Gastrocnemius medialis (tissue), 4 donors: ENCODE measurements around the gene TEX54.

Experiments used
- POLR2A ChIP-seq, 2 donors: fragments of 450-650 bp; IDR thresholded peaks; one replicate each; pipeline ENCODE4 v1.6.1; 2017; ENCODE audit warnings: antibody characterized with exemption in 2 of 2, mild to moderate bottlenecking in 2 of 2, moderate library complexity in 2 of 2
- TF ChIP-seq, protein P1 (sequence below), 5 experiments: fragments of 450-650 bp in 3 of 5; fragments of 200-600 bp in 2 of 5; sonication (generic) in 2 of 5; IDR thresholded peaks in 4 of 5; conservative IDR thresholded peaks in 1 of 5; 1 replicate in 4 of 5; 2 replicates in 1 of 5; pipeline ENCODE4 v1.5.1; 2016 to 2019; ENCODE audit warnings: antibody characterized with exemption in 5 of 5, mild to moderate bottlenecking in 3 of 5, moderate library complexity in 3 of 5

DNA sequence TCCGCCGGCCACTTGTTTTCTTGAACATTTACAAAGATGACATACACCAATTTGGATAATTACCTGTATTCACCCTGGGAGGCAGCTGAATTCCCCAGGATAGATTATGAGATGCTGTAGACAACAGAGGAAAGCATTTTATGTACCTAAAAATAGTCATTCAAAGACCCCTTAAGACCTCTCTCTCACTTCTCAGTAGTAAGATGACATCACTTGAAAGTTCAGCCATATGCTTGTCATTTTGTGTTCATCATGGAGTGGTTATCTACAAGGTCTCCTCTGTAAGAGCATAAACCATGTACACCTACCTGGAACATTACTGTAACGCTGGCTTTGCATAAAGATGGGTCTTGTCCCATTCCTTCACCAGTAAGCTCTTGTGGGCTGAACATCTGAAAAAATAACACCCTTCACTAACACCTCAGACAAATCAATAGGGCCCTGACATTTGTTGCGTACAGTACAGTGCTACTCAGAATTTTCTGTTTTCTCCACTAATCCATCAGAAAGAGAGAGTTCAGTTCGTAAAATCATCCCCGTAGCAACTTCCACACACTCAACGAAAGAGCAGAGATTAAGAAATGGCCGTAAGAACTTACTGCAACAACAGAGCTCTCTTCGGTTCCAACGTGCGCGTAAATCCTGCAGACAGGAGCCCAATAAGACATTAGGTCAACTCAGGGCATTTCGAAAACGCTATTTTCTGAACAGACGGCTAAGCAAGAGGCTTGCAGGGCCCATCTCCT, 22.4 kb upstream of the TEX54 start:
- TF ChIP-seq, protein P1, sequence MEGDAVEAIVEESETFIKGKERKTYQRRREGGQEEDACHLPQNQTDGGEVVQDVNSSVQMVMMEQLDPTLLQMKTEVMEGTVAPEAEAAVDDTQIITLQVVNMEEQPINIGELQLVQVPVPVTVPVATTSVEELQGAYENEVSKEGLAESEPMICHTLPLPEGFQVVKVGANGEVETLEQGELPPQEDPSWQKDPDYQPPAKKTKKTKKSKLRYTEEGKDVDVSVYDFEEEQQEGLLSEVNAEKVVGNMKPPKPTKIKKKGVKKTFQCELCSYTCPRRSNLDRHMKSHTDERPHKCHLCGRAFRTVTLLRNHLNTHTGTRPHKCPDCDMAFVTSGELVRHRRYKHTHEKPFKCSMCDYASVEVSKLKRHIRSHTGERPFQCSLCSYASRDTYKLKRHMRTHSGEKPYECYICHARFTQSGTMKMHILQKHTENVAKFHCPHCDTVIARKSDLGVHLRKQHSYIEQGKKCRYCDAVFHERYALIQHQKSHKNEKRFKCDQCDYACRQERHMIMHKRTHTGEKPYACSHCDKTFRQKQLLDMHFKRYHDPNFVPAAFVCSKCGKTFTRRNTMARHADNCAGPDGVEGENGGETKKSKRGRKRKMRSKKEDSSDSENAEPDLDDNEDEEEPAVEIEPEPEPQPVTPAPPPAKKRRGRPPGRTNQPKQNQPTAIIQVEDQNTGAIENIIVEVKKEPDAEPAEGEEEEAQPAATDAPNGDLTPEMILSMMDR (IDR thresholded peaks at IDR 0.05 in 4 of 5, conservative IDR thresholded peaks at IDR 0.05 in 1 of 5), result no peak
- TF ChIP-seq POLR2A (IDR thresholded peaks at IDR 0.05), result no peak
